Neural cell (in vitro differentiated cells): ENCODE measurements around the gene PHLPP2. TPM values are rescaled to one million over a fixed set of nuclear protein-coding genes. Genes with fewer than 3 reads are reported as not detected.

ENCODE experiments used
- H2AFZ ChIP-seq: fragments of 200-600, 300-800 bp; sonication (generic), shearing (Covaris generic); 2 replicates; pipeline ENCODE4 v1.6.0; 2014; ENCODE audit warnings: low read depth, mild to moderate bottlenecking, antibody characterized with exemption, low read length, moderate library complexity
- H3F3A ChIP-seq: fragments of 200-600 bp; shearing (Covaris generic); 2 replicates; pipeline ENCODE4 v1.6.1; 2016; ENCODE audit warnings: mild to moderate bottlenecking, moderate library complexity, mixed read lengths, antibody characterized with exemption, low read length; ENCODE audit not compliant: insufficient read depth, poor library complexity, severe bottlenecking
- H3K27ac ChIP-seq: fragments of 200-600, 300-800 bp; sonication (generic), shearing (Covaris generic); 2 replicates; pipeline ENCODE4 v1.5.1; 2014; ENCODE audit warnings: mild to moderate bottlenecking, low read length, moderate library complexity
- H3K27me3 ChIP-seq: fragments of 300-800, 200-600 bp; sonication (generic), shearing (Covaris generic); 2 replicates; pipeline ENCODE4 v1.6.0; 2014; ENCODE audit warnings: mild to moderate bottlenecking, low read depth, low read length, moderate library complexity; ENCODE audit not compliant: insufficient read depth
- H3K36me3 ChIP-seq: fragments of 300-800, 200-600 bp; sonication (generic), shearing (Covaris generic); 2 replicates; pipeline ENCODE4 v1.5.1; 2014; ENCODE audit warnings: mild to moderate bottlenecking, antibody characterized with exemption, low read length, moderate library complexity; ENCODE audit not compliant: insufficient read depth
- H3K4me2 ChIP-seq: fragments of 300-800, 200-600 bp; sonication (generic), shearing (Covaris generic); 2 replicates; pipeline ENCODE4 v1.6.0; 2014; ENCODE audit warnings: mild to moderate bottlenecking, low read length
- H3K4me3 ChIP-seq: fragments of 300-800, 200-600 bp; sonication (generic), shearing (Covaris generic); 2 replicates; pipeline ENCODE4 v1.5.1; 2014; ENCODE audit warnings: mild to moderate bottlenecking, low read length, moderate library complexity
- H3K79me2 ChIP-seq: fragments of 200-600 bp; shearing (Covaris generic); replicated peaks from 2 replicates; pipeline ENCODE4 v1.6.0; 2014; ENCODE audit warnings: mild to moderate bottlenecking, low read length, moderate library complexity; ENCODE audit not compliant: insufficient read depth
- H3K9ac ChIP-seq: fragments of 300-800, 200-600 bp; sonication (generic), shearing (Covaris generic); 2 replicates; pipeline ENCODE4 v1.6.1; 2016; ENCODE audit warnings: mild to moderate bottlenecking, low read length, mixed read lengths
- H3K9me2 ChIP-seq: fragments of 200-600 bp; shearing (Covaris generic); 2 replicates; pipeline ENCODE4 v1.6.1; 2016; ENCODE audit warnings: mild to moderate bottlenecking, low read length, mixed read lengths; ENCODE audit not compliant: insufficient read depth
- H3K9me3 ChIP-seq: fragments of 200-600, 300-800 bp; sonication (generic), shearing (Covaris generic); 2 replicates; pipeline ENCODE4 v1.6.1; 2016; ENCODE audit warnings: mild to moderate bottlenecking, mixed run types, low read length, moderate library complexity, mixed read lengths
- H4K20me1 ChIP-seq: fragments of 200-600 bp; shearing (Covaris generic); 2 replicates; pipeline ENCODE4 v1.6.1; 2016; ENCODE audit warnings: mild to moderate bottlenecking, mixed run types; ENCODE audit not compliant: insufficient read depth
- EP300 ChIP-seq: fragments of 450-650 bp; conservative IDR thresholded peaks from 2 replicates; pipeline ENCODE4 v1.6.1; 2014; ENCODE audit warnings: antibody characterized with exemption, mild to moderate bottlenecking, moderate library complexity; ENCODE audit not compliant: poor library complexity, severe bottlenecking
- EZH2 ChIP-seq: fragments of 200-600, 300-800 bp; shearing (Covaris generic), sonication (generic); IDR thresholded peaks from 2 replicates; pipeline ENCODE4 v1.6.1; 2014; ENCODE audit warnings: antibody characterized with exemption, low read length, borderline replicate concordance, mild to moderate bottlenecking; ENCODE audit not compliant: insufficient read depth, poor library complexity, severe bottlenecking
- MXI1 ChIP-seq: fragments of 450-650 bp; conservative IDR thresholded peaks from 2 replicates; pipeline ENCODE4 v1.6.1; 2014; ENCODE audit warnings: antibody characterized with exemption, mild to moderate bottlenecking; ENCODE audit not compliant: poor library complexity, severe bottlenecking
- POLR2AphosphoS5 ChIP-seq: IDR thresholded peaks from 2 replicates; pipeline ENCODE4 v1.6.1; 2012
- RAD21 ChIP-seq: fragments of 450-650 bp; conservative IDR thresholded peaks from 2 replicates; pipeline ENCODE4 v1.6.1; 2014; ENCODE audit warnings: antibody characterized with exemption, mild to moderate bottlenecking, moderate library complexity
- SMC3 ChIP-seq: fragments of 450-650 bp; conservative IDR thresholded peaks from 2 replicates; pipeline ENCODE4 v1.6.1; 2014; ENCODE audit warnings: antibody characterized with exemption, mild to moderate bottlenecking, moderate library complexity; ENCODE audit not compliant: poor library complexity
- TAF1 ChIP-seq: IDR thresholded peaks from 2 replicates; pipeline ENCODE4 v1.6.1; 2012; ENCODE audit warnings: low read depth
- polyA plus RNA-seq: library from polyadenylated mRNA; depleted of rRNA; stranded (reverse); fragments of >200 nt; gene quantifications from 2 replicates; pipeline ENCODE4 v1.2.3, GENCODE V29; 2014
- TF ChIP-seq, protein P1 (sequence below): IDR thresholded peaks from 2 replicates; pipeline ENCODE4 v1.6.1; 2012; ENCODE audit warnings: borderline replicate concordance
- TF ChIP-seq, protein P2 (sequence below): fragments of 450-650 bp; IDR thresholded peaks from 2 replicates; pipeline ENCODE4 v1.5.1; 2014; ENCODE audit warnings: antibody characterized with exemption, mild to moderate bottlenecking, moderate library complexity; ENCODE audit not compliant: poor library complexity, severe bottlenecking

Gene PHLPP2
- polyA plus RNA-seq, 1 donor from 2014 or later, result 11.0 TPM

DNA sequence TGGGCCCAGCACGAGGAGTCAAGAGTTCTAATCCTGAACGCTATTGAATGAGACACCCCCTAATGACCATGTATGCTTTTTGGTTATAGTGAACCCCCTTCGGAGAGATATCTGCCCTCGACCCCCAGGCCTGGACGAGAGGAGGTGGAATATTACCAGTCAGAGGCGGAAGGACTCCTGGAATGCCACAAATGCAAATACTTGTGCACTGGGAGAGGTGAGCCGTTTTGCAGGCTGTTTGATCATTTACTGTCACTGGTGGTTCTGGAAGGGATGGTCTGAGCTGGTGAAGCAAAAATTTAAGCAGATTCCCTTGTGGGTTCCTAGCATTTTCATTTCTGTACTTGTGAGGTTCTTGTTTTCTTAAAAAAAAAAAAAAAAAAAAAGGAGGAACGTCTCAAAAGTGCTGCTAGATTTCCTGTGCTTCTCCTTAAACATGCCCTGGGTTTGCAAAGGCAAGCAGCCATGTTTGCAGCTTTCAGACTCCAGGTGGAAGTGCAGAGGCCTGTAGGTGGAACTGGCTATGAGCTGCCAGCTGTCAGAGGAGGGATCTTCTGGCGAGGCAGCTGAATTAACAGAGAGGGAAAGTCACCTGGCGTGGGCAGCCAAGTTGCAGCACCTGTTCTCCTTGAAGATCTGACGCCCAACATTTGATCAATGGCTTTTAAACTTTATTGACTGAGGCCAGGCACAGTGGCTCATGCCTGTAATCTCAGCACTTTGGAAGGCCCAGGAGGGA lies 95.1 kb downstream of the PHLPP2 start:
- H3K9me2 ChIP-seq, result no peaks in the 10 kb centered on the region
- no peak overlapping the region for H3K4me2 ChIP-seq
- H2AFZ ChIP-seq, result no peak overlapping the region
- H3K4me3 ChIP-seq, result no peak overlapping the region
- no peaks in the 10 kb centered on the region for H4K20me1 ChIP-seq
- H3F3A ChIP-seq, result no peaks in the 10 kb centered on the region
- peaks cover 35% of the 10 kb centered on the region for H3K27me3 ChIP-seq
- no peaks in the 10 kb centered on the region for H3K36me3 ChIP-seq
- no peaks in the 10 kb centered on the region for H3K9me3 ChIP-seq
- TF ChIP-seq, protein P1, sequence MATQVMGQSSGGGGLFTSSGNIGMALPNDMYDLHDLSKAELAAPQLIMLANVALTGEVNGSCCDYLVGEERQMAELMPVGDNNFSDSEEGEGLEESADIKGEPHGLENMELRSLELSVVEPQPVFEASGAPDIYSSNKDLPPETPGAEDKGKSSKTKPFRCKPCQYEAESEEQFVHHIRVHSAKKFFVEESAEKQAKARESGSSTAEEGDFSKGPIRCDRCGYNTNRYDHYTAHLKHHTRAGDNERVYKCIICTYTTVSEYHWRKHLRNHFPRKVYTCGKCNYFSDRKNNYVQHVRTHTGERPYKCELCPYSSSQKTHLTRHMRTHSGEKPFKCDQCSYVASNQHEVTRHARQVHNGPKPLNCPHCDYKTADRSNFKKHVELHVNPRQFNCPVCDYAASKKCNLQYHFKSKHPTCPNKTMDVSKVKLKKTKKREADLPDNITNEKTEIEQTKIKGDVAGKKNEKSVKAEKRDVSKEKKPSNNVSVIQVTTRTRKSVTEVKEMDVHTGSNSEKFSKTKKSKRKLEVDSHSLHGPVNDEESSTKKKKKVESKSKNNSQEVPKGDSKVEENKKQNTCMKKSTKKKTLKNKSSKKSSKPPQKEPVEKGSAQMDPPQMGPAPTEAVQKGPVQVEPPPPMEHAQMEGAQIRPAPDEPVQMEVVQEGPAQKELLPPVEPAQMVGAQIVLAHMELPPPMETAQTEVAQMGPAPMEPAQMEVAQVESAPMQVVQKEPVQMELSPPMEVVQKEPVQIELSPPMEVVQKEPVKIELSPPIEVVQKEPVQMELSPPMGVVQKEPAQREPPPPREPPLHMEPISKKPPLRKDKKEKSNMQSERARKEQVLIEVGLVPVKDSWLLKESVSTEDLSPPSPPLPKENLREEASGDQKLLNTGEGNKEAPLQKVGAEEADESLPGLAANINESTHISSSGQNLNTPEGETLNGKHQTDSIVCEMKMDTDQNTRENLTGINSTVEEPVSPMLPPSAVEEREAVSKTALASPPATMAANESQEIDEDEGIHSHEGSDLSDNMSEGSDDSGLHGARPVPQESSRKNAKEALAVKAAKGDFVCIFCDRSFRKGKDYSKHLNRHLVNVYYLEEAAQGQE, result no peak
- TF ChIP-seq EP300 (no peak), TAF1 (no peak), RAD21 (no peak), POLR2AphosphoS5 (no peak), MXI1 (no peak)
- H3K9ac ChIP-seq, result no peak overlapping the region
- H3K79me2 ChIP-seq, result no peaks in the 10 kb centered on the region
- no peak overlapping the region for H3K27ac ChIP-seq

DNA sequence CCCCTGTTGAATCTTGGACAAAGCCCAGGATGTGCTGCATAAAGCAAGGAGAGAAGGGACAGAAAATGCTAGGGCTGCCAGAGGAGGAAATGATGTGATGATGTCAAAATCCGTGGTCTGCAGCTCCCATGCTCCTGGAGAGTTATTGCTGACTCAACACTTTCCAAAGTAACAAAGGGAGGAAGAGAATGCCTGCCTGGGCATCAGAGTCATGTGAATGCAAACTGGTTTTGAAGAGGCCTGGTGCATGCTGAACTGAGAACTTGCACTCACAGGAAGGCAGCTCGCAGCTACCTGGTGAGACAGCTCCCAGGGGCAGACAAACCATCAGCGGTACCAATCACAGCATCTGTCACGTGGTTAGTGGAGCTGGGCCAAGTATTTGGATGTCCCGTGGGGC lies 95.7 kb downstream of the PHLPP2 start:
- H3K9me2 ChIP-seq, result no peaks in the 10 kb centered on the region
- H3K27me3 ChIP-seq, result peaks cover 42% of the 10 kb centered on the region
- H3F3A ChIP-seq, result no peaks in the 10 kb centered on the region
- H4K20me1 ChIP-seq, result no peaks in the 10 kb centered on the region
- no peak overlapping the region for H3K4me2 ChIP-seq
- no peaks in the 10 kb centered on the region for H3K36me3 ChIP-seq
- H3K9ac ChIP-seq, result no peak overlapping the region
- H3K4me3 ChIP-seq, result no peak overlapping the region
- no peak for TF ChIP-seq SMC3
- no peak for TF ChIP-seq MXI1
- TF ChIP-seq RAD21, result no peak
- TF ChIP-seq, protein P2, sequence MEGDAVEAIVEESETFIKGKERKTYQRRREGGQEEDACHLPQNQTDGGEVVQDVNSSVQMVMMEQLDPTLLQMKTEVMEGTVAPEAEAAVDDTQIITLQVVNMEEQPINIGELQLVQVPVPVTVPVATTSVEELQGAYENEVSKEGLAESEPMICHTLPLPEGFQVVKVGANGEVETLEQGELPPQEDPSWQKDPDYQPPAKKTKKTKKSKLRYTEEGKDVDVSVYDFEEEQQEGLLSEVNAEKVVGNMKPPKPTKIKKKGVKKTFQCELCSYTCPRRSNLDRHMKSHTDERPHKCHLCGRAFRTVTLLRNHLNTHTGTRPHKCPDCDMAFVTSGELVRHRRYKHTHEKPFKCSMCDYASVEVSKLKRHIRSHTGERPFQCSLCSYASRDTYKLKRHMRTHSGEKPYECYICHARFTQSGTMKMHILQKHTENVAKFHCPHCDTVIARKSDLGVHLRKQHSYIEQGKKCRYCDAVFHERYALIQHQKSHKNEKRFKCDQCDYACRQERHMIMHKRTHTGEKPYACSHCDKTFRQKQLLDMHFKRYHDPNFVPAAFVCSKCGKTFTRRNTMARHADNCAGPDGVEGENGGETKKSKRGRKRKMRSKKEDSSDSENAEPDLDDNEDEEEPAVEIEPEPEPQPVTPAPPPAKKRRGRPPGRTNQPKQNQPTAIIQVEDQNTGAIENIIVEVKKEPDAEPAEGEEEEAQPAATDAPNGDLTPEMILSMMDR, result no peak
- TF ChIP-seq EZH2, result no peak
- TF ChIP-seq, protein P1, result no peak
- no peak for TF ChIP-seq TAF1
- no peak for TF ChIP-seq EP300
- TF ChIP-seq POLR2AphosphoS5, result no peak
- H2AFZ ChIP-seq, result no peak overlapping the region
- H3K9me3 ChIP-seq, result no peaks in the 10 kb centered on the region
- H3K27ac ChIP-seq, result no peak overlapping the region
- no peaks in the 10 kb centered on the region for H3K79me2 ChIP-seq
